Activated CD4-positive, alpha-beta T cell treated with anti-CD3 and anti-CD28 coated beads, Interleukin-2, amount 50 U/mL, for 48 hours (primary cell): ENCODE measurements around the gene TSC1.

Experiments used
- DNase-seq, 2 experiments: peaks; one replicate each; pipeline ENCODE4 v3.0.0-alpha.2; 2020

Gene TSC1

DNA sequence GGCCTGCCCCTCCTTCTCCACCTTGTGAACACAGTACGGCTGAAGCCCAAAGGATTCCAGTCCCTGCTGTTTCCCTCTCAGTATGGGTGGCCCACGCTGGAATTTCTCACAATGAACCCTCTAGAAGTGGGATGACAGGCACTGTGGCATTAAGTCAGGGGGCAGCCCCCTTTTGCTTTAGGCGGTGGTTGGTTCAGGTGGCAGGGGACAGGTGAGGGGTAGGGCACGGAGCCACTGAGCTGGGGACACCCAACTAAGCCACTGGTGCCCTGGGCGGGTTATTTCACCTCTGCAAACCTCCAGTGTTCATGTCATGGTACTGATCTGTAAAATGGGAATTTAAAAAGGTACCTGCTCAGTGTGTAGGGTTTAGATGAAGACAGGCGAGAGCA is 58.1 kb downstream of the TSC1 start:
- no peak for DNase-seq

DNA sequence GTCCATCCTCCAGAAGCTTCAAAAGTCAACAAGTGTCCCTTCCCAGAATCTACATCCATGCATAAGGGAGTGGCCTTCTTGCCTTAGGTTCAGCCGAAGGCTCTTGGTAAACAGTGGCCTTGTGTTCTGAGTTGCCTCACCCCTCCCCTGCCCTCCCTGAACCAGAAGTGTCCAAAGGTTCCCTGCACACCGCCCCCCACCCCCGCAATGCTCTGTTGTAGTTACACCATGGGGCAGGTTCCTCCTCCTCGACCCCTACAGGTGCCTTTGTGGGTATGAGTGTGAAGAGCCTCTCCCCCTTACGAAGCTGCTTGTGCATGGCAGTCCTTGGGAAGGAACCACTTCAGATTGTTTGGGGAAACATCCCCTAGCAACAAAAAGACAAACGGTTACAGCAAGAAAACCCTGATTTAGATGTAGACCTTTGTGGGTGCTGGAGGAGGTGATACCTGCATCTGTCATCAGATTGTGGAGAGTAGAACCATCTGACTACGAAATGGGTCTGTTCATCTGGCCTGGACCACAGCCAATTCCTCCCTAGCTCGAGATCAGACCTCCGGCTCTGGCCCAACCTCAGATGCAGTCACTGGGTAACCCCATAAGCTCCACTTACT is 58.6 kb downstream of the TSC1 start:
- DNase-seq: no peak

DNA sequence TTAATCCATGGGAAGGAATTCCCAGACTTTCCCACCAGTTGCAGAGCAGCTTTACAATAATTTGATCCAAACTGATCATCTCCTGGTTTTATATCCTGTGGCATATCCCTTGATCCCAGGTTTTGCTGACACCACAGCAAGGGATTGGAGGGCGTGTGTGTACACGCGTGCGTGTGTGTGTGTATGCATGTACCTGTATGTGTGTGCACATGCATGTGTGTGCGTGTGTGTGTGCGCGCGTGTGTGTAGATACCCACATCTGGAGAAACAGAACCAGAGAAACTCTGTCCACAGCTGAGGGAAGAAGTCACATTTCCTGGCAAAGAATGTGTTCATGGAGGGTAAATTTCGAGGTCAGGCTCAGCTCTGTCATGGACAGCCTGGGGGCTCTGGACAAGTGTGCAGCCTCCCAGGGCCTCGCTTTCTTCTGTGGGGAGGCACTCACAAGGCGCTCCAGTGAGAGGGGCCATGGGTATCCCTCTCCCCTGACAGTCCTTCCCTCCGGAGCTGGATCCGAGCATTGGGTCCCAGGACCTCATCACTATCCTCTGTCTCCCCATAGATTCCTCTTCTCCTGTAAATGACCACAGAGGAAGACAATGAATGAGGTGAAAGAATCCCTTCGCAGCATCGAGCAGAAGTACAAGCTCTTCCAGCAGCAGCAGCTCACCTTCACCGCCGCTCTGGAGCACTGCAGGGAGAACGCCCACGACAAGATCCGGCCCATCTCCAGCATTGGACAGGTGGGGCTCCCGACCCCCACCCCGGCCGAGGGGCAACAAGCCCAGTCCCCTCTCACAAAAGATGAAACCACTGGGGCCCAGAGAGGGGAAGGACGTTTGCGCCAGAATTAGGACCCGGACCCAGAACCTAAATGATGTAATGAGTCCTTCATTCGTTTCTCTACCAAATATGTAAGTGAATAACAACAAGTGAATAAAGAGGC is 60.8 kb downstream of the TSC1 start:
- DNase-seq: no peak

DNA sequence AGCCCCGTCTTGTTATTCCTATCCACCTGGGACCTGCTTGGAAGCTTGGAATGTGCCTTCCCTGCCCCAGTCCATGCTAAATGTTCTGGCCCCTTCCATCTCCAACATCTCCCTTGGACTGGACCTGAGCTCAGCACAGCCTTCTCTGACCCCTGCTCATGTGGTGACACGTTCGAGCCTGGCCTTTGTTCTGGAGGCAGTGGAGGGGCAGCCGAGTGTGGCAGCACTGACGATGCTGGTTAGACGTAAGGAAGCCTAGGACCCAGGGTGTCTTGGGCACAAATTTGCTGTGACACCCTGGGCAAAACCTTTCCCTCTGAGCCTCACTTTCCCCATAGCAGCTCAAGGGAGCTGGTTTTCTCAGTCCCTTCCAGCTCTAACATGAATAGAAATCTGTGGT is 61.8 kb downstream of the TSC1 start:
- no peak for DNase-seq

DNA sequence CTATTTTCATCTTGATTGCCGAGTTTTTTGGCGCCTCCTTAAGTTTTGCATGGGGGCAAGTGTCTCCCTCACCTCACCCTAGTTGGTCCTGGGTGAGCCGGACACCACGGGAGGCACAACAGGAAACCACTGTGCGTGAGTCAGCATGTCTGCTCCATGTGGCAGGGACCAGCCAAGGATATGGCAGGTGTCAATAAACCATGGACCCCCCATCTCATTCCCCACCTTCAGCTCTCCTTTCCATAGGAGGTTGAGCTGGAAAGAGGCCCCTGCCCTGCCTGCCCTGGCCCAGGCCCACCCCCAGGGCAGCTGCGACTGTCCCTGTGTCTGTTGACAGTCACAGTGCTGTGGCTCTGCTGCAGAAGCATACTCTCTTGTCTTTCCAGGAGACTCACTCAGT is 62.6 kb downstream of the TSC1 start:
- DNase-seq: no peak

DNA sequence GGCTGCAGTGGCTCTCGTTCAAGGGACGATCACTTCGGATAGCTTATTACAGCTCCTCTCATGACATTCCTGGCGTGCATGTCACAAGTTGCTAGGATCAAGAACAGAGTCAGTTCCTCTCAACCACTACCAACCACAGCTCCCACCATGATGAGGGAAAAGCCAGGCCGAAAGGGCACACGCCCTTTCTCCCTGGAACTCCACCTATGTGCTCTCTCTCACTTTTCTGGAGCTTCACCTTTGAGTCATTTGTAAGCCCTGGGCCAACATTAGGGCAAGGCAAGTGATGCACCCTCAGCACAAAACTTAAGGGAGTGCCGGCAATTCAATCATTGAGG is 64.1 kb downstream of the TSC1 start:
- no peak for DNase-seq

DNA sequence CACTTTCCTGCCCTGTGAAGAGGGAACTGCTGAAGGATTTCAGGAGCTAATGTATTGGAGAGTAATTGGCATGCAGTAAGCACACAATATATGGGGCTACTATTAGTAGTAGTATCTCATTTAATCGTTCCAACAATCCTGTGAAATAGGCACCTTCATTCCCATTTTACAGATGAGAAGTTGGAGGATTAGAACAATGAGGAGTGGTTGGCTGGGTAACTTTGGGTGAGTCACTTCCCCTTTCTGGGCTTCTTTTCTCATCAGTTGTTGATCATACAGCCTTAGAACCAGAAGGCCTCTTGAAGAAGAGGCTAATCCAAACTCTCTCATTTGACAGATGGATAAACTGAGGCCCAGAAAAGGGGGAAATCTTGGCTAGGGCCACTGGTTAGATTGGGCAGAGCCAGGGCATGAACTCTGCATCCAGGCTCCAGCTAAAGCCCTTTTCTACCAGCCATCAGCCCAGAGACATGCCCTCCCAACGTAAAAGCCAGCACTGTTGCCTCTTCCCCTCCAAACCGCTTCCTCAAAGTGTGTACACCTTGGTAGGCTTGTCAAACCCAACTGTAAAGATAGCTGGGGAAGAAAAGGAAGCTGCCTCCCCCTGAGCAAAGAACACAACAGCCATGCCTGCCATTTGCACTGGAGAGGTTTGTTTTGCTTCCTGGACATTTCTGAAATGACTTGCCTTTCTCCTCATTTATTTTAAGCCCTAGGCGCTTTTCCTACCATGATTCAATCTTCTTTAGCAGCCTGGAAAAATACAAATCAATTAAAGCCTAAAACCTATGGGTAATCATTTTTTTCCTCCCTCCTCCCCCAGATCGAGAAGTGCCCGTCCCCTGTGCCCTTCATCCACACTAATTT is 64.7 kb downstream of the TSC1 start:
- no peak for DNase-seq

DNA sequence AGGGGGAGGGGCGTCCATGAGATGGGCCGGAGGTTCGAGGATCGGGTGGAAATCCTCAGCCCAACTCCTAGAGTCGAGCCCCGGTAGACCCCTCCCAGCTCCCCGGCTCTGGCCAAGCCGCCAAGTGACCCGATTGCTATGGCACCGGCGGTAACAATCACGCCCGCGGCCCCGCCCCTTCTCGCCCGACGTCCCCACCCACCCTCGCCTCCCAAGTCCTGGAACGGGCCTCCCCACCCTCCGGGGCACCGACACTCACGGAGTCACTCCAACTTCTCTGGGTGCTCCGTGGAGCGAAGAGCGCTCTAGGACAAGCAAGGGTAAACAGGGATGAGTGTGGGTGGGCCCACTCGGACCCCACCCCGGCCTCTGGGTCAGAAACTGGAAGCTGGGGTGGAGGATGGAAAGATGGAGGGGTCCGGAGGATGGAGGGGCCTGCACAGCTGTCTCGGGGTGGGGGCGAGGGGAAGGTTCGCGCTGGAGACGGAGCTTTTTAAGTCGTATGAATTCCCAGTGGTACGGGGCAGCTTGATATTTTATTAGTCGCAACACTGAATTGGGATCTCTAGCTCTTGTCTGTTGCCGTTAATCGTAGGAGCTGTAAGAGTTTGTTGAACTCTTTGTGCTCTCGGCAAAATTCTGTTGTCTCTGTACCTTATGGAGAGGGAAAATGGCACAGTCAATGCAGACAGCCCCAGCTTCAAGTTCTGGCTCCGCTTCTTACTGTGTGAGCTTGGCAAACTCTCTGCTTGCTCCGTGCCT is 65.5 kb downstream of the TSC1 start, which contains the start of gene SPACA9:
TSS of gene SPACA9 (plus strand) at position 204 of the 762 bp plus-strand sequence. CDS start 5,050 bp downstream, outside the sequence.
- DNase-seq: peak; percentile 47 to 57

DNA sequence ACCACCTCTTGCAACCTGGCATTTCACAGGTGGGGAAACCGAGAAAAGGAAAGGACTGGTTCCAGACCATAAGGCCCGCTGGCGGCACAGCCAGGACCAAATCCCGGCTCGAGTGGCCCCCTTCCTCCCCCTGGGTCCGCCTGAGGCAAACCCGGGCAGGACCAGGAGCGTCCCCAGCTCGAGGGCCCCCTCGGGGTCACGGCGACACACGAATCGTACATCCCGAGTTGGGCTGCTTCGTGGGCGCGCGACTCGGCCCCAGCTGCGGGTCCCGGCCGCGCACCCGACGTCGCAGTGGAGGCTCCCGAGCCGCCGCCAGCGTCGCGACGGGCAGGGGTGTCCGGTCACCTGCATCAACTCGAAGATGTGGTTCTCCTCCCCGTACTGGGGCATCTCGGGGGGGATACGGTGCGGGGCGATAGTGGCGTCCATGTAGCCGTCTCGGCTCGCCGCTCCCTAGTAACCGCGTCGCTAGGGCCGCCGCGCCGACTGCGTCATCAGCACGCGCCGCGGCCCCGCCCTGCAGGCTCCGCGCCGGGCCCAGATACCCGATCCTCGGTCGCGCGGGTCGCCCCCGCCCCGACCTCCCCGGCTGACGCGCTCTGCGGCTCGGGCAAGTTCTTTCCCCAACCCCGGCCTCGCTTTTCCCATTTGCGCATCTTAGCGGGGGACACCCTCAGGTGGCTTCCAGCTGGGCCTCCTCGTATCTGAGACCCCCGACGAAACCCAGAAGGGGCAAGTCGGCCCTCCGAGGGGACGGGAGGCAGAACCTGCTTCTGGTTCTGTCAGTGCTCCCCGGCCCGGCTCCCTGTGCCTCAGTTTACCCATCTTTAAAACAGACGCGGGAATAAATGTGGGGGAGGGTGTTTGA is 66.4 kb downstream of the TSC1 start, which contains the start of gene AK8:
TSS of gene AK8 (minus strand) at position 461 of the 871 bp plus-strand sequence. CDS start at position 432, 29 bp downstream.
- peak; percentile 71 to 75 for DNase-seq

DNA sequence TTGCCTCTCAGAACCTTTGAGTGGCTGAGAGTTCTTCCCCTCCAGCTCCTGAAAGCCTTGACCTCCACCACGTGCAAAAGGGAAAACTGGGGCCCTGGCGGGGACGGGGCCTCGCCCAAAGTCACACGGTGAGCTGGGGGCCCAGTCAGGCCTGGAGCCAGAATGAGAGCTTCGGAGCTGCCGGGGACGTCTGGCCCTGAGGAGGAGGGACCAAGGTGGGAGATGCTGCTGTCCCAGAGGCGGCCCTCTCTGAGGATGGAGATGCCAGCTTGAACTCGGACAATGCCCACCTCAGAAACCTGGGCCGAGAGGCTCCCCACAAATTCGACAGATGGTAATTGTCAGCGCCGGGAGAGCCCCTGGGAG is 67.0 kb downstream of the TSC1 start:
- no peak for DNase-seq

DNA sequence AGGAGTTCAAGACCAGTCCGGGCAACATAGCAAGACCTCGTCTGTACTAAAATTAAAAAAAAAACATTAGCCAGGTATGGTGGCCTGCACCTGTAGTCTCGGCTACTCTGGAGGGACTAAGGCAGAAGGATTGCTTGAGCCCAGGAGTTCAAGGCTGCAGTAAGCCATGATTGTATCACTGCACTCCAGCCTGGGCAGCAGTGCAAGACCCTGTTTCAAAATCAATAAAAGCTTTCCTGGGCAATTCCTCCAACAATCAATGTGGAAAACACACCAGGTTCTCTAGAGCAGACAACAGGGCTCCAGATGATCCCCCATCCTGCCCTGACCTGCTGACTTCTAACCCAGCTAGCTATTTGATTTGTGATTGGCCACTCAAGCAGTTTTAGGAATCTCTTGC is 67.6 kb downstream of the TSC1 start:
- DNase-seq: no peak

DNA sequence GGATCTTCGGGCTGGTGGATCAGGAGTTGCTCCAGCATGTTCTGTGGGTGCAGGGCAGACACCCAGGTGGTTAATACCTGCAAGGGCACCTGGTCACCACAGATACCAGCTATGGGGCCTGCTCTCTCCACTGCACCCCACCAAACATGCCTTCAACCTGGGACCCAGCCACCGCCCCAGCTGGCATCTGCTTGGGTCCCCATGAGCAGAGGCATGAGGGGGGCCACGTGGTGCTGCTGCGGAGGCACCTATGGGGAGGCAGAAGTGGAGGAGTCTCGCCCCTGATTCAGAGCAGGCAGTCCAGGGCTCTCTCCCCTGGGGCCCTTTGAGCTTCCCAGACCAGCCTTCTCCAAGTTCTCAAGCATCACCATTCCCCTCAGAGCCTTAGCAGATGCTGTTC is 69.3 kb downstream of the TSC1 start:
- DNase-seq: no peak

DNA sequence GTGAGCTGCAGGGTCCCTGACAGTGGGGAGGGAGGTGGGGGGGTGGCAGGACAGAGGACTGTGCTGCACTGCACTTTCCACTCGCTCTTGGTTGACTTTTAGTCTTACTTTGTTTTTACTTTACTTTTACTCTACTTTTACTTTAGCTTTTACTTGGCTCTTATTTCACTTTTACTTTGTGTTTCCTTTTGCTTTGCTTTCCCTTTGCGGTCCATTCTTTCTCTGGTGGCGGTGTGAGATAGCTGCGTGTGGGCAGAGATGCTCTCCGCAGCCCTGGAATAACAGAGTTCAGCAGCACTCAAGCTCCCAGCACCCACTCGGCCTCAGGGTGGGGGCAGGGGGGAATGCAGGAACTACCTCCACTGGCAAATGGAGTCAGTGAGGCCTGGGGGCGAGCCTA is 71.0 kb downstream of the TSC1 start:
- peak; percentile 24 to 45 for DNase-seq

DNA sequence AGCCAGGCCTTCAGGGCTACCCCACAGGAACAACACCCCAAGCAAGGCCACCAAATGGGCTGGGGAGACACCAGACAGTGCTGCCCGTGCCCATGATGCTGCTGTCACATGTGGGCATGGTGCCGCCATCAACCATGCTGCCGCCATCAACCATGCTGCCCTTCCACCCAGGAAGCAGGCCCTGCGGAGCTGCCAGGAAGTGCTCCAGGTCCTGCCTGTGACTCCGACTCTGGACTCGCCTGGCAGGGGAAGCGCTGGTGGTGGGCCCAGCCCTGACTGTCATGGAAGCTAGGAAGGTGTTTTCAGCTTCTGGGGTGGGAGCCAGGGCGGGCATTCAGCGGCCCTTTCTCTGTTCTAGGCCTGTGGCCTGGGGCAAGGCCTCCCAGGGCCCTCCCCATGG is 75.2 kb downstream of the TSC1 start:
- DNase-seq: no peak

DNA sequence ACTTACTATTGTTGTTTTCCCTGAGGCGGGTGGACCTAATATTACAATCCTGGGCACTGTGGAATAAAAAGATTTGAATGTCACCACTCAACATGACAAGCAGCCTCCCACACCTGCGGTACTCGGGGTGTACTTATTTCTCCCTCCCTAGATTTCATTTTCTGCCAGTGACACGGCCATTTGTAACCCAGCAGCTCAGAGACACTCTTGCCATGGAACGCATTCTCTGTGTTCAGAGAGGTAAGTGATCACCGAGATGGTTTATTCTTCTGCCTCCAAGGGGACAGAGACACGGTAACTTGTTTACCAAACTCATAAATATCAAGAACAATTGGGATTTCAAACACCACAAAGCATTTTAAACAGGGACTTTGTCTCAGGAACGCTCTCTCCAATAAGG is 77.5 kb downstream of the TSC1 start:
- DNase-seq: no peak

DNA sequence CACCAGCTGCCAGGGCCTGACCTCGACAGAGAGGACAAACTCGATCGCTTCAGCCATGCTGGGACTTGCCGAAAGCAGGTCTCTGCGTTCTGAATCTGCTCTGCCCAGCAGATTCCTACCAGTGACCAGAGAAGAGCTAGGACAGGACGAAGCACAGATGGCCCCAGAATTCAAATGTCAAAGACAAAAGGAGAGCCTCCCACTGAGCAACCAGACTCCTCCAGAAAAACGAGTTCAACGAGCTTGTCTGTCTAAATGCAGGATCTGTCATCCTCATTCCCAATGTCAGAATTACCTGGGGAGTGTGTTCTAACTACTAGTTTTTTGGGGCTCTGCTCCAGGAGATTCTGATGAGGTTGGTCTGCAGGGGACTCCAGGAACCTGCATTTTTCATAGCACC is 79.7 kb downstream of the TSC1 start:
- DNase-seq: no peak

DNA sequence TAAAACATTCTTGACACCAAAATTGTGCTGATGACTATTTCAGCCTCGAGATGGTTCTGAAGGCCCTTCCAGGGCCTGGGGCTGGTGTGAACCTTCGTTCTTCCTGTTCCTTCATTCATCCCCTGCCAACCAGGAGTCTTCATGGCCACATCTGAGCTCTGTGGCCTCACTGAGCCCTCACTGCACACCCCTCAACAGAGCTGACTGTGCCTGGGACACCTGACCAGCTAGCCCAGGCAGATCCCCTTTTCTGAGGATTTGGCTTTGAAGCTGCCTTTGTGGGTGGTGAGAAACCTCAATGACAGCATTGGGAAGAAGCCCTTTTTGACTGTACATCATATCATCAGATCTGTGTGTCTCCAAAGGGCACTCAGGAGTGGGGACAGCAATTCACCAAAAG is 80.1 kb downstream of the TSC1 start:
- no peak for DNase-seq

DNA sequence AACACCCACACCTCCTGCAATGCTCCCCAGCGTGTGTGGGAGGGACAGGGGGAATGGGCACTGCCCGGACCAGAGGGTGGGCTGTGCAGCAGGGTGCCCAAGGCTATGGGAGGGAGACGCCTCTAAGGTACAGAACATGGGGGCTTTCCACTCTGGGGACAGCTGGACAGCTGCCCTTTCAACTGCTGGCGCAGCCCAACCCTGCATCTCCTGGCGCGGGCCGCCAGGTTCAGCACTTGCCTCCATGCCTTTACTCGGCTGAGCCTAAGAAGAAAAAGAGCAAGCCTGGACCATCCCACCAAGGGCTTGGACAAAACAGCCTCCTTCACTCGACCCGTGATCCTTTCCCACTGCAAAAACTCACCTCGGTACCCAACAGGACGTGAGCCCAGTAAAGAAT is 81.3 kb downstream of the TSC1 start:
- DNase-seq: no peak

DNA sequence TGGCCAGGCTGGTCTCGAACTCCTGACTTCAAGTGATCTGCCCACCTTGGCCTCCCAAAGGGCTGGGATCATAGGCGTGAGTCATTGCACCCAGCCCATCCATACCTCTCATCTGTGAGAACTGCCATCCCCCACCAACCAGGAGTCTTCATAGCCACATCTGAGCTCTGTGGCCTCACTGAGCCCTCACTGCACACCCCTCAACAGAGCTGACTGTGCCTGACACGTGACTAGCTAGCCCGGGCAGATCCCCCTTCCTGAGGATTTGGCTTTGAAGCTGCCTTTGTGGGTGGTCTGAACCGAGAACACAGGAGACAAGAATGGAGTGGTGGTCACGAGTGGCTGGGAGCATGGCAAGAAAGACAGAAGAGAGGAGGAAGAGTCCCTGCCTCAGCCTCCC is 81.9 kb downstream of the TSC1 start:
- DNase-seq: no peak

DNA sequence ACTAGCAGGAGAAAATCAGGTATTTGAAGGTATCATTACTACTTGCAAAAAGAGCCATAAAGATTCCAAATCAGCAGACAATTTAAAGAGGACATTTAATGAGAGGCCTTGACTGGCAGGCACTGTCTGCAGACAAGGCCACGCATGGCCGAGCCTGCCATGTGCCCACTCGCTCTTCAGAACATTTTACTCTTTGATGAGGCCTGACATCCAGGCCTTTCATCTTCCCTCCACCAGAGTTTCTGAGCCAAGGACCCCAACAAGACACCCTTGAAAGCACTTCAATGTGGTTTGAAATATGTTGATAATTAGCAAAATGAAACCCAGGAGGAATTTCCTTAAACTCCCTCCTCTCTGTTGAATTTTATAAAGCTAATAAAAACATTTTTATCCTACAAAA is 82.8 kb downstream of the TSC1 start:
- DNase-seq: no peak

DNA sequence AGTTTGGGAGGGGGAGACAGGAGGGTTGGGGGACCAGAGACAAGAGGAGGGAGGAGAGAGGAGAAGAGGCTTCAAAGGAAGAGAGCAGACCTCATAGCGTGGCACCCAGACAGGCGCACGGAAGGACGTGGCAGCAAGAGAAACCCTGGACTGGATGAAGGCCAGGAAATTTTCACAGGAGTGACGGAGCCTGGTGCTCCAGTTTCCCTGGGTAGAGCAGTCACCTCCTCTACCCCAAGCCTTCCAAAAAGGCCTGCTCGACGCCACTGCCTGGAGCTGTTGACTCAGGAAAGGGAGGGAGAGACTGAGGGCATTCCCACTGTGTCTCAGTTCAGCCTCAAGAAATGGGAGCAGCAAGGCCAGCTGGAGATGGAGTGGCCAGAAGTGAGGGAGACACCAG is 85.7 kb downstream of the TSC1 start:
- no peak for DNase-seq
